ENCODE measurements around the gene POLR3GL. TPM values are rescaled to one million over a fixed set of nuclear protein-coding genes. Genes with fewer than 3 reads are reported as not detected.
"Not testable (repeated sequence)": the region's sequence is repeated elsewhere in the genome, so short reads cannot be mapped to it uniquely, and the experiment has no call there.

POLR3GL gene
- total and polyA plus RNA-seq, 4 donors = 9.4 to 34.3 (median 27.3) TPM

DNA sequence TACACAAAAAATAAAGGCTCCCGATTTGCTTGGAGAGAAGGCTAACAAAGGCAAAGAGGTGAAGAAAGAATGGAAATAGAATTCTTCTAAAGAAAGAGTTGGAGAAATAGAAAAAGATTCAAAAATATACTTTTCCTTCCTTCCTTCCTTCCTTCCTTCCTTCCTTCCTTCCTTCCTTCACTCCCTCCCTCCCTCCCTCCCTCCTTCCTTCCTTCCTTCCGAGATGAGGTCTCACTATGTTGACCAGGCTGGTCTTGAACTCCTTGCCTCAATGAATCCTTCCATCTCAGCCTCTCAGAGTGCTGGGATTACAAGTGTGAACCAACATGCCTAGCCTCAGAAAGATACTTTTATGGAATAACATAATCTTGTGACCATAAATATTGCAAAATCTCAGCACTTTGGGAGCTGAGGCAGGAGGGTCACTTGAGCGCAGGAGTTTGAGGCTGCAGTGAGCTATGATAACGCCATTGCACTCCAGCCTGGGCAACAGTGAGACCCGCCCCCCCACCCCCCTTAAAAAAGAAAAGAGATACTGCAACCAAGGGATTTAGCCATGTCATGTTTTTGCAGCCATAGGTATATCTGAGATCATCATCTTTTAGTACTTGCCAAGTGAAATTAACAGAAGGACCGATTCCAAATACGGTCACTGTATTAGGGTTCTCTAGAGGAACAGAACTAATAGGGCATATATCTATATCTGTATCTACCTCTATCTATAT, 58.1 kb downstream of the POLR3GL start:
- H3K27me3 ChIP-seq (ENCODE audit: control insufficient read depth in 3 of 3, insufficient read depth in 3 of 3, low read length in 2 of 3) = peaks cover 0 to 45% (median 38%) of the 10 kb centered on the region in 3 donors
- H3K9me3 ChIP-seq (ENCODE audit: control insufficient read depth in 4 of 4, insufficient read depth in 3 of 4, low read length in 3 of 4) = no peaks in the 10 kb centered on the region
- peaks cover 0 to 4% (median 3%) of the 10 kb centered on the region in 5 donors for H3K4me1 ChIP-seq (ENCODE audit: control insufficient read depth in 5 of 5, insufficient read depth in 5 of 5, low read length in 5 of 5)
- no peak for ATAC-seq (ENCODE audit: insufficient read depth, low FRiP score)
- no peak overlapping the region for H3K4me3 ChIP-seq
- WGBS, 2 donors = 77 to 79% methylated on average over 7 of the region's 7 CpGs
- no peak for DNase-seq
- TF ChIP-seq, protein P1, sequence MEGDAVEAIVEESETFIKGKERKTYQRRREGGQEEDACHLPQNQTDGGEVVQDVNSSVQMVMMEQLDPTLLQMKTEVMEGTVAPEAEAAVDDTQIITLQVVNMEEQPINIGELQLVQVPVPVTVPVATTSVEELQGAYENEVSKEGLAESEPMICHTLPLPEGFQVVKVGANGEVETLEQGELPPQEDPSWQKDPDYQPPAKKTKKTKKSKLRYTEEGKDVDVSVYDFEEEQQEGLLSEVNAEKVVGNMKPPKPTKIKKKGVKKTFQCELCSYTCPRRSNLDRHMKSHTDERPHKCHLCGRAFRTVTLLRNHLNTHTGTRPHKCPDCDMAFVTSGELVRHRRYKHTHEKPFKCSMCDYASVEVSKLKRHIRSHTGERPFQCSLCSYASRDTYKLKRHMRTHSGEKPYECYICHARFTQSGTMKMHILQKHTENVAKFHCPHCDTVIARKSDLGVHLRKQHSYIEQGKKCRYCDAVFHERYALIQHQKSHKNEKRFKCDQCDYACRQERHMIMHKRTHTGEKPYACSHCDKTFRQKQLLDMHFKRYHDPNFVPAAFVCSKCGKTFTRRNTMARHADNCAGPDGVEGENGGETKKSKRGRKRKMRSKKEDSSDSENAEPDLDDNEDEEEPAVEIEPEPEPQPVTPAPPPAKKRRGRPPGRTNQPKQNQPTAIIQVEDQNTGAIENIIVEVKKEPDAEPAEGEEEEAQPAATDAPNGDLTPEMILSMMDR (IDR thresholded peaks at IDR 0.05; ENCODE audit: control extremely low read depth, extremely low read depth) = no peak
- H3K27ac ChIP-seq (ENCODE audit: low read depth in 1 of 2, low read length in 1 of 2) = no peak overlapping the region
- no peak overlapping the region for H3K9ac ChIP-seq (ENCODE audit: insufficient read depth in 1 of 2, low read length in 2 of 2)
- no peaks in the 10 kb centered on the region for H3K36me3 ChIP-seq (ENCODE audit: control insufficient read depth in 4 of 4, insufficient read depth in 4 of 4, low read length in 4 of 4)

GRCh38 chr1:146025787-146026495, 61.5 kb downstream of the POLR3GL start:
- not testable (repeated sequence) for ATAC-seq (ENCODE audit: insufficient read depth, low FRiP score); H3K27ac ChIP-seq (ENCODE audit: low read depth in 1 of 2, low read length in 1 of 2)
- WGBS, 2 donors = 86 to 93% methylated on average over 2 of the region's 2 CpGs

DNA sequence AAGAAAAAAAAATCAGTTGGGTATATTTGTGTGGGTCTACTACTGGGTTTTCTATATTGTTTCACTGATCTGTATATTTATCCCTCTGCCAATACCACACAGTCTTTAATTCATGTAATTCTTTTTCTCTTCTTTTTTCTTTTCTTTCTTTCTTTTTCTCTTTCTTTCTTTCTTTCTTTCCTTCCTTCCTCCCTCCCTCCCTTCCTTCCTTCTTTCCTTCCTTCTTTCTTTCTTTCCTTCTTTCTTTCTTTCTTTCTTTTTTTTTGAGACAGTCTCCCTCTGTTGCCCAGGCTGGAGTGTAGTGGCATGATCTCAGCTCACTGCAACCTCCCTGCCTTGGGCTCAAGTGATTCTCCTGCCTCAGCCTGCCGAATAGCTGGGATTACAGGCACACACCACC, 62.2 kb downstream of the POLR3GL start:
- H3K4me3 ChIP-seq; H3K27ac ChIP-seq (ENCODE audit: low read depth in 1 of 2, low read length in 1 of 2); H3K9ac ChIP-seq (ENCODE audit: insufficient read depth in 1 of 2, low read length in 2 of 2); DNase-seq; ATAC-seq (ENCODE audit: insufficient read depth, low FRiP score); H3K27me3 ChIP-seq (ENCODE audit: control insufficient read depth in 3 of 3, insufficient read depth in 3 of 3, low read length in 2 of 3); H3K9me3 ChIP-seq (ENCODE audit: control insufficient read depth in 4 of 4, insufficient read depth in 3 of 4, low read length in 3 of 4); H3K4me1 ChIP-seq (ENCODE audit: control insufficient read depth in 5 of 5, insufficient read depth in 5 of 5, low read length in 5 of 5); H3K36me3 ChIP-seq (ENCODE audit: control insufficient read depth in 4 of 4, insufficient read depth in 4 of 4, low read length in 4 of 4): not testable (repeated sequence)
- WGBS, 2 donors = 79 to 100% methylated on average over 1 of the region's 1 CpG

More at GRCh38 chr1:146025787-146026495, 61.5 kb downstream of the POLR3GL start:
- not testable (repeated sequence) for DNase-seq; H3K9ac ChIP-seq (ENCODE audit: insufficient read depth in 1 of 2, low read length in 2 of 2); H3K36me3 ChIP-seq (ENCODE audit: control insufficient read depth in 4 of 4, insufficient read depth in 4 of 4, low read length in 4 of 4); H3K4me1 ChIP-seq (ENCODE audit: control insufficient read depth in 5 of 5, insufficient read depth in 5 of 5, low read length in 5 of 5); H3K9me3 ChIP-seq (ENCODE audit: control insufficient read depth in 4 of 4, insufficient read depth in 3 of 4, low read length in 3 of 4); H3K4me3 ChIP-seq
- H3K27me3 ChIP-seq (ENCODE audit: control insufficient read depth in 3 of 3, insufficient read depth in 3 of 3, low read length in 2 of 3) = peaks cover 0 to 14% (median 8%) of the 10 kb centered on the region in 3 donors

Other genes with a start within 250 kb of the POLR3GL start
- under 1 TPM; 0.21 to 0.63 TPM for gene CD160, start 245.2 kb upstream of the POLR3GL start, total RNA-seq
- gene CD160, start 245.2 kb upstream of the POLR3GL start, polyA plus RNA-seq = under 1 TPM; 0.41 to 0.62 TPM
- 10 to 100 TPM; 14.7 to 21.6 TPM for gene RNF115, start 140.6 kb upstream of the POLR3GL start, total RNA-seq
- 1 to 10 TPM; 4.4 to 8.3 TPM for gene RNF115, start 140.6 kb upstream of the POLR3GL start, polyA plus RNA-seq
- gene POLR3C, start 140.5 kb upstream of the POLR3GL start, total RNA-seq = 10 to 100 TPM; 25.0 to 26.3 TPM
- gene POLR3C, start 140.5 kb upstream of the POLR3GL start, polyA plus RNA-seq = 10 to 100 TPM; 14.1 to 17.2 TPM
- gene NUDT17, start 119.1 kb upstream of the POLR3GL start, total RNA-seq = 1 to 10 TPM; 3.9 to 6.2 TPM
- gene NUDT17, start 119.1 kb upstream of the POLR3GL start, polyA plus RNA-seq = 1 to 10 TPM; 1.6 to 3.1 TPM
- 10 to 100 TPM; 23.5 to 54.9 TPM for gene PIAS3, start 105.6 kb upstream of the POLR3GL start, total RNA-seq
- 10 to 100 TPM; 26.4 to 32.1 TPM for gene PIAS3, start 105.6 kb upstream of the POLR3GL start, polyA plus RNA-seq
- 1 to 10 TPM; 3.4 to 3.7 TPM for gene ANKRD35, start 78.8 kb upstream of the POLR3GL start, total RNA-seq
- gene ANKRD35, start 78.8 kb upstream of the POLR3GL start, polyA plus RNA-seq = 1 to 10 TPM; 2.0 to 2.1 TPM
- 10 to 100 TPM in 1 of 2 donors, 1 to 10 TPM in 1; 5.2 to 23.3 TPM for gene ITGA10, start 54.6 kb upstream of the POLR3GL start, total RNA-seq
- gene ITGA10, start 54.6 kb upstream of the POLR3GL start, polyA plus RNA-seq = 10 to 100 TPM in 1 of 2 donors, 1 to 10 TPM in 1; 6.7 to 15.7 TPM
- 10 to 100 TPM; 24.6 to 28.6 TPM for gene PEX11B, start 46.0 kb upstream of the POLR3GL start, total RNA-seq
- 10 to 100 TPM; 25.0 to 29.6 TPM for gene PEX11B, start 46.0 kb upstream of the POLR3GL start, polyA plus RNA-seq
- 100 to 1,000 TPM; 106 to 128 TPM for gene RBM8A, start 37.2 kb upstream of the POLR3GL start, total RNA-seq
- 100 to 1,000 TPM; 121 to 152 TPM for gene RBM8A, start 37.2 kb upstream of the POLR3GL start, polyA plus RNA-seq
- 10 to 100 TPM; 29.7 to 30.9 TPM for gene LIX1L, start 6.7 kb upstream of the POLR3GL start, total RNA-seq
- gene LIX1L, start 6.7 kb upstream of the POLR3GL start, polyA plus RNA-seq = 1 to 10 TPM; 7.0 to 8.0 TPM
- gene ANKRD34A, start 115 bp upstream of the POLR3GL start, total RNA-seq = 1 to 10 TPM in 1 of 2 donors, under 1 TPM in 1; 0.06 to 1.0 TPM
- under 1 TPM; 0.45 to 0.47 TPM for gene ANKRD34A, start 115 bp upstream of the POLR3GL start, polyA plus RNA-seq
- 1,000 to 10,000 TPM in 1 of 2 donors, 100 to 1,000 TPM in 1; 556 to 1,810 TPM for gene TXNIP, start 31.9 kb downstream of the POLR3GL start, total RNA-seq
- 100 to 1,000 TPM; 178 to 850 TPM for gene TXNIP, start 31.9 kb downstream of the POLR3GL start, polyA plus RNA-seq
- not detected for gene HJV, start 57.0 kb downstream of the POLR3GL start, total RNA-seq
- gene HJV, start 57.0 kb downstream of the POLR3GL start, polyA plus RNA-seq = not detected
- 1 to 10 TPM; 1.9 to 3.1 TPM for gene NBPF10, start 180.1 kb downstream of the POLR3GL start, total RNA-seq
- under 1 TPM; 0.53 to 0.94 TPM for gene NBPF10, start 180.1 kb downstream of the POLR3GL start, polyA plus RNA-seq